22Rv1 (cell line): ENCODE measurements around the gene FBL.

Source experiments
- CTCF ChIP-seq: fragments of 450-650 bp; IDR thresholded peaks from 2 replicates; pipeline ENCODE4 v1.5.1; 2017; ENCODE audit warnings: mild to moderate bottlenecking
- ZFX ChIP-seq: fragments of 450-650 bp; IDR thresholded peaks from 2 replicates; pipeline ENCODE4 v1.6.1; 2017; ENCODE audit warnings: antibody characterized with exemption, borderline replicate concordance

GRCh38 chr19:39830847-39831246, 15.3 kb downstream of the FBL start:
- TF ChIP-seq CTCF: no peak
- TF ChIP-seq ZFX: no peak
